Dermis microvascular lymphatic vessel endothelial cell (primary cell): ENCODE results near the gene TTC27. TPM values are rescaled to one million over a fixed set of nuclear protein-coding genes. Genes with fewer than 3 reads are reported as not detected.

Experiments
- DNase-seq, 2 donors: peaks; one replicate each; pipeline versions ENCODE4 v3.0.0 to v3.0.0-alpha.2; 2010; ENCODE audit warnings: low read depth in 2 of 2
- total RNA-seq: library from RNA; depleted of rRNA; stranded (reverse); fragments of >200 nt; gene quantifications from 2 replicates; pipeline ENCODE4 v1.2.1, GENCODE V29; 2014

TTC27 gene
- total RNA-seq, 1 donor from 2014 or later: 17.3 TPM

- DNase-seq: no peak
These were observed 40.4 kb downstream of the TTC27 start for GRCh38 chr2:32668254-32668653.

- no peak for DNase-seq
These were observed 44.2 kb downstream of the TTC27 start for GRCh38 chr2:32671885-32672533.

GRCh38 chr2:32678825-32679224, 51.0 kb downstream of the TTC27 start:
- DNase-seq: peak in 1 of 2 donors; percentile 74

- peak in 1 of 2 donors; percentile 14 for DNase-seq
These were observed 53.1 kb downstream of the TTC27 start for GRCh38 chr2:32680942-32681341.

GRCh38 chr2:32683520-32684086, 55.8 kb downstream of the TTC27 start:
- DNase-seq: peak; percentile 83 to 90

GRCh38 chr2:32688541-32688940, 60.7 kb downstream of the TTC27 start:
- DNase-seq: no peak

- DNase-seq: no peak
These were observed 63.8 kb downstream of the TTC27 start for GRCh38 chr2:32691678-32692077.

- no peak for DNase-seq
These were observed 68.6 kb downstream of the TTC27 start for GRCh38 chr2:32696439-32696838.

- no peak for DNase-seq
These were observed 69.3 kb downstream of the TTC27 start for GRCh38 chr2:32697156-32697555.

- no peak for DNase-seq
These were observed 71.3 kb downstream of the TTC27 start for GRCh38 chr2:32699151-32699550.

GRCh38 chr2:32701806-32702205, 74.0 kb downstream of the TTC27 start:
- DNase-seq: no peak

- no peak for DNase-seq
These were observed 74.6 kb downstream of the TTC27 start for GRCh38 chr2:32702303-32703064.

GRCh38 chr2:32706815-32707579, 79.1 kb downstream of the TTC27 start:
- DNase-seq: no peak

- DNase-seq: peak; percentile 37 to 91
These were observed 83.4 kb downstream of the TTC27 start for GRCh38 chr2:32711219-32711618.

- DNase-seq: no peak
These were observed 84.2 kb downstream of the TTC27 start for GRCh38 chr2:32711908-32712501.

- peak in 1 of 2 donors; percentile 14 for DNase-seq
These were observed 85.0 kb downstream of the TTC27 start for GRCh38 chr2:32712870-32713269.

GRCh38 chr2:32714521-32714920, 86.7 kb downstream of the TTC27 start:
- DNase-seq: no peak

GRCh38 chr2:32715391-32715841, 87.6 kb downstream of the TTC27 start:
- DNase-seq: no peak

GRCh38 chr2:32715981-32716380, 88.1 kb downstream of the TTC27 start:
- no peak for DNase-seq

- no peak for DNase-seq
These were observed 88.7 kb downstream of the TTC27 start for GRCh38 chr2:32716598-32716997.

GRCh38 chr2:32718752-32719151, 90.9 kb downstream of the TTC27 start:
- DNase-seq: no peak
